ENCODE measurements around the gene MYT1. TPM values are rescaled to one million over a fixed set of nuclear protein-coding genes. Genes with fewer than 3 reads are reported as not detected.

The MYT1 gene
- total and polyA plus RNA-seq, 9 of the 15 experiments (the other 6 are each of a cell fraction or from before 2014, with no cell fraction given): 0.02 to 0.12 (median 0.06) TPM; not detected in 4

- TF ChIP-seq SNAPC5 (CRISPR knock-in tag; IDR thresholded peaks at IDR 0.05) (no peak), RBM22 (IDR thresholded peaks at IDR 0.05; ENCODE audit: low read depth, low read length, poor library complexity, severe bottlenecking) (no peak), ATF6 (CRISPR knock-in tag; IDR thresholded peaks at IDR 0.05) (no peak), BRCA1 (IDR thresholded peaks at IDR 0.05) (no peak), BRCA1 (CRISPR knock-in tag; IDR thresholded peaks at IDR 0.05) (no peak), POLR2H (tag; IDR thresholded peaks at IDR 0.05; ENCODE audit: low read depth) (no peak), CBX2 (IDR thresholded peaks at IDR 0.05; ENCODE audit: insufficient read depth, low read length, poor library complexity, severe bottlenecking) (no peak), HOMEZ (CRISPR knock-in tag; IDR thresholded peaks at IDR 0.05) (no peak), MAFG (tag; conservative IDR thresholded peaks at IDR 0.05) (no peak), PCBP2 (IDR thresholded peaks at IDR 0.05; ENCODE audit: low read depth, low read length, poor library complexity, severe bottlenecking) (no peak), GABPB2 (CRISPR knock-in tag; conservative IDR thresholded peaks at IDR 0.05) (no peak), ATF3 (IDR thresholded peaks at IDR 0.05) (0 out of 2 replicates have a peak, but pooled peaks have one; percentile 24), ATF3 (CRISPR knock-in tag; conservative IDR thresholded peaks at IDR 0.05) (no peak), GATAD2B (IDR thresholded peaks at IDR 0.05; ENCODE audit: borderline replicate concordance) (peak; percentile 68; the same call in 1 of the 2 replicates), RFX7 (CRISPR knock-in tag; IDR thresholded peaks at IDR 0.05) (no peak), ZNF354B (CRISPR knock-in tag; IDR thresholded peaks at IDR 0.05) (no peak), TEAD4 (IDR thresholded peaks at IDR 0.05; ENCODE audit: low read length) (peak; percentile 99), TEAD4 (CRISPR knock-in tag; IDR thresholded peaks at IDR 0.05; ENCODE audit: borderline replicate concordance) (no peak), CHCHD3 (CRISPR knock-in tag; IDR thresholded peaks at IDR 0.05) (no peak), ARID2 (IDR thresholded peaks at IDR 0.05) (no peak), CHD4 (IDR thresholded peaks at IDR 0.05; ENCODE audit: insufficient read depth, insufficient replicate concordance, low read depth, low read length, poor library complexity, severe bottlenecking) (no peak), SMARCA5 (IDR thresholded peaks at IDR 0.05) (no peak), NFIX (CRISPR knock-in tag; IDR thresholded peaks at IDR 0.05; ENCODE audit: low read depth) (no peak), SUPT5H (IDR thresholded peaks at IDR 0.05) (no peak), ZNF583 (CRISPR knock-in tag; IDR thresholded peaks at IDR 0.05) (0 out of 2 replicates have a peak, but pooled peaks have one; percentile 60), NR2C1 (IDR thresholded peaks at IDR 0.05) (peak; percentile 71), NR2C1 (tag; IDR thresholded peaks at IDR 0.05) (peak; percentile 77), STAT5A (IDR thresholded peaks at IDR 0.05; ENCODE audit: borderline replicate concordance, low read length) (peak; percentile 94)
Measured at GRCh38 chr20:64220891-64221527, 56.8 kb downstream of the MYT1 start (continued).
